H9 (cell line): ENCODE data around the gene SNX25. TPM values are rescaled to one million over a fixed set of nuclear protein-coding genes. Genes with fewer than 3 reads are reported as not detected.

ENCODE experiments used
- DNase-seq: peaks from one replicate; pipeline ENCODE4 v3.0.0-alpha.2; 2017
- H2AFZ ChIP-seq: one replicate; pipeline ENCODE4 v1.6.1; 2013; ENCODE audit warnings: mild to moderate bottlenecking, low read length, control low read depth, moderate library complexity
- H2AK5ac ChIP-seq: 2 replicates; pipeline ENCODE4 v1.6.1; 2013; ENCODE audit warnings: low read length, control low read depth, mixed read lengths; ENCODE audit not compliant: insufficient read length
- H2BK120ac ChIP-seq: one replicate; pipeline ENCODE4 v1.6.1; 2013; ENCODE audit warnings: low read depth, mild to moderate bottlenecking, low read length, control low read depth, inconsistent platforms; ENCODE audit not compliant: poor library complexity, severe bottlenecking
- H2BK12ac ChIP-seq: 2 replicates; pipeline ENCODE4 v1.6.1; 2013; ENCODE audit warnings: low read length, control low read depth, mixed read lengths, low read depth; ENCODE audit not compliant: insufficient read length
- H2BK15ac ChIP-seq: 2 replicates; pipeline ENCODE4 v1.6.1; 2013; ENCODE audit warnings: low read depth, low read length, control low read depth
- H2BK20ac ChIP-seq: one replicate; pipeline ENCODE4 v1.6.1; 2013; ENCODE audit warnings: low read depth, mild to moderate bottlenecking, low read length, control low read depth, inconsistent platforms; ENCODE audit not compliant: poor library complexity, severe bottlenecking
- H2BK5ac ChIP-seq: 2 replicates; pipeline ENCODE4 v1.6.1; 2013; ENCODE audit warnings: low read length, control low read depth, mixed read lengths; ENCODE audit not compliant: insufficient read length
- H3K14ac ChIP-seq: 2 replicates; pipeline ENCODE4 v1.6.1; 2013; ENCODE audit warnings: low read length, control low read depth; ENCODE audit not compliant: insufficient read depth
- H3K18ac ChIP-seq: 2 replicates; pipeline ENCODE4 v1.6.1; 2013; ENCODE audit warnings: low read depth, mild to moderate bottlenecking, mixed read lengths, low read length, control low read depth; ENCODE audit not compliant: insufficient read length
- H3K23ac ChIP-seq: 2 replicates; pipeline ENCODE4 v1.6.1; 2013; ENCODE audit warnings: low read length, control low read depth, mixed read lengths, low read depth; ENCODE audit not compliant: insufficient read length
- H3K23me2 ChIP-seq: 2 replicates; pipeline ENCODE4 v1.6.1; 2013; ENCODE audit warnings: low read depth, mild to moderate bottlenecking, mixed read lengths, low read length, control low read depth; ENCODE audit not compliant: insufficient read length, poor library complexity, severe bottlenecking
- H3K27ac ChIP-seq: 2 replicates; pipeline ENCODE4 v1.5.1; 2013; ENCODE audit warnings: low read length, control low read depth, mixed read lengths, low read depth; ENCODE audit not compliant: insufficient read length
- H3K27me3 ChIP-seq: 2 replicates; pipeline ENCODE4 v1.6.1; 2013; ENCODE audit warnings: low read length, control low read depth, inconsistent platforms; ENCODE audit not compliant: insufficient read depth
- H3K4ac ChIP-seq: 2 replicates; pipeline ENCODE4 v1.6.1; 2013; ENCODE audit warnings: low read depth, mild to moderate bottlenecking, control low read depth, inconsistent platforms, low read length, moderate library complexity
- H3K4me1 ChIP-seq: 2 replicates; pipeline ENCODE4 v1.6.1; 2013; ENCODE audit warnings: low read length, control low read depth, inconsistent platforms; ENCODE audit not compliant: insufficient read depth
- H3K4me2 ChIP-seq: 2 replicates; pipeline ENCODE4 v1.6.1; 2013; ENCODE audit warnings: low read length, control low read depth, mixed read lengths; ENCODE audit not compliant: insufficient read length, insufficient read depth
- H3K56ac ChIP-seq: 2 replicates; pipeline ENCODE4 v1.6.1; 2013; ENCODE audit warnings: low read depth, mild to moderate bottlenecking, mixed read lengths, low read length, control low read depth; ENCODE audit not compliant: insufficient read length
- H3K79me1 ChIP-seq: 2 replicates; pipeline ENCODE4 v1.6.1; 2013; ENCODE audit warnings: low read depth, mild to moderate bottlenecking, moderate library complexity, low read length, control low read depth, inconsistent platforms; ENCODE audit not compliant: insufficient read depth, poor library complexity, severe bottlenecking
- H3K79me2 ChIP-seq: 2 replicates; pipeline ENCODE4 v1.6.1; 2013; ENCODE audit warnings: low read length, control low read depth, inconsistent platforms; ENCODE audit not compliant: insufficient read depth
- H3K9ac ChIP-seq: 2 replicates; pipeline ENCODE4 v1.6.1; 2013; ENCODE audit warnings: low read length, control low read depth, mixed read lengths; ENCODE audit not compliant: insufficient read length; ENCODE audit errors: extremely low read depth
- H3K9me3 ChIP-seq: one replicate; pipeline ENCODE4 v1.6.1; 2013; ENCODE audit warnings: low read depth, low read length, inconsistent platforms; ENCODE audit not compliant: control insufficient read depth
- H3T11ph ChIP-seq: one replicate; pipeline ENCODE4 v1.6.1; 2013; ENCODE audit warnings: mild to moderate bottlenecking, low read length, control low read depth, inconsistent platforms
- H4K20me1 ChIP-seq: one replicate; pipeline ENCODE4 v1.6.1; 2013; ENCODE audit not compliant: control insufficient read depth, insufficient read length, insufficient read depth
- H4K5ac ChIP-seq: 2 replicates; pipeline ENCODE4 v1.6.1; 2013; ENCODE audit warnings: low read depth, mild to moderate bottlenecking, mixed read lengths, low read length, control low read depth; ENCODE audit not compliant: insufficient read length
- H4K8ac ChIP-seq: replicated peaks from 2 replicates; pipeline ENCODE4 v1.6.1; 2013; ENCODE audit warnings: low read length, control low read depth, mixed read lengths, low read depth; ENCODE audit not compliant: insufficient read length
- H4K91ac ChIP-seq: 2 replicates; pipeline ENCODE4 v1.6.1; 2013; ENCODE audit warnings: low read depth, mild to moderate bottlenecking, moderate library complexity, mixed read lengths, low read length, control low read depth; ENCODE audit not compliant: insufficient read length
- H3K27ac Mint-ChIP-seq, 3 experiments: 2 replicates in 2 of 3; 3 replicates in 1 of 3; pipeline ENCODE4 v1.8.0; 2020 to 2021; ENCODE audit warnings: mixed read lengths in 3 of 3, mild to moderate bottlenecking in 1 of 3, moderate library complexity in 1 of 3
- H3K27me3 Mint-ChIP-seq: 2 replicates; pipeline ENCODE4 v1.8.0; 2021; ENCODE audit warnings: low read depth, mild to moderate bottlenecking, moderate library complexity, mixed read lengths
- H3K36me3 Mint-ChIP-seq, 3 experiments: 2 replicates in 2 of 3; 3 replicates in 1 of 3; pipeline ENCODE4 v1.8.0; 2020 to 2021; ENCODE audit warnings: low read depth in 3 of 3, mixed read lengths in 3 of 3; ENCODE audit not compliant: insufficient read depth in 1 of 3
- H3K4me1 Mint-ChIP-seq, 2 experiments: 2 replicates each; pipeline ENCODE4 v1.8.0; 2020; ENCODE audit warnings: mixed read lengths in 2 of 2
- H3K4me3 Mint-ChIP-seq, 2 experiments: 2 replicates in 1 of 2; 3 replicates in 1 of 2; pipeline ENCODE4 v1.8.0; 2020 to 2021; ENCODE audit warnings: mild to moderate bottlenecking in 2 of 2, mixed read lengths in 2 of 2, moderate library complexity in 1 of 2
- H3K9me3 Mint-ChIP-seq, 2 experiments: 2 replicates in 1 of 2; 3 replicates in 1 of 2; pipeline ENCODE4 v1.8.0; 2020; ENCODE audit warnings: mild to moderate bottlenecking in 2 of 2, mixed read lengths in 2 of 2, moderate library complexity in 1 of 2
- WGBS: extraction: QIAGEN DNeasy Blood & Tissue Kit; methylation state at CpG from one replicate; pipeline ENCODE4 v1.1.7; 2013; ENCODE audit warnings: missing lambda C conversion rate, low lambda C conversion rate, mixed read lengths; ENCODE audit not compliant: insufficient read length; ENCODE audit errors: extremely low coverage; 5-methylcytosine and 5-hydroxymethylcytosine counted together
- long read RNA-seq: library from polyadenylated mRNA; unstranded; transcript quantifications from one replicate; pipeline ENCODE4 v2.0.0, GENCODE V29; 2020
- total RNA-seq: library from RNA; stranded (reverse); gene quantifications from 2 replicates; pipeline ENCODE4 v1.2.1, GENCODE V29; 2021
- TF ChIP-seq, protein P1 (sequence below): fragments of 200-600 bp; sonication (generic); conservative IDR thresholded peaks from 3 replicates; pipeline ENCODE4 v1.8.0; 2021; ENCODE audit warnings: antibody characterized with exemption, mild to moderate bottlenecking

The SNX25 gene
- total RNA-seq, result 24.4 and 28.2 TPM in 2 replicates
- long read RNA-seq, partial matches to known transcripts, result 0 of 5 reads
- long read RNA-seq, other reads (novel, unspliced or antisense), result 3 of 5 reads

DNA sequence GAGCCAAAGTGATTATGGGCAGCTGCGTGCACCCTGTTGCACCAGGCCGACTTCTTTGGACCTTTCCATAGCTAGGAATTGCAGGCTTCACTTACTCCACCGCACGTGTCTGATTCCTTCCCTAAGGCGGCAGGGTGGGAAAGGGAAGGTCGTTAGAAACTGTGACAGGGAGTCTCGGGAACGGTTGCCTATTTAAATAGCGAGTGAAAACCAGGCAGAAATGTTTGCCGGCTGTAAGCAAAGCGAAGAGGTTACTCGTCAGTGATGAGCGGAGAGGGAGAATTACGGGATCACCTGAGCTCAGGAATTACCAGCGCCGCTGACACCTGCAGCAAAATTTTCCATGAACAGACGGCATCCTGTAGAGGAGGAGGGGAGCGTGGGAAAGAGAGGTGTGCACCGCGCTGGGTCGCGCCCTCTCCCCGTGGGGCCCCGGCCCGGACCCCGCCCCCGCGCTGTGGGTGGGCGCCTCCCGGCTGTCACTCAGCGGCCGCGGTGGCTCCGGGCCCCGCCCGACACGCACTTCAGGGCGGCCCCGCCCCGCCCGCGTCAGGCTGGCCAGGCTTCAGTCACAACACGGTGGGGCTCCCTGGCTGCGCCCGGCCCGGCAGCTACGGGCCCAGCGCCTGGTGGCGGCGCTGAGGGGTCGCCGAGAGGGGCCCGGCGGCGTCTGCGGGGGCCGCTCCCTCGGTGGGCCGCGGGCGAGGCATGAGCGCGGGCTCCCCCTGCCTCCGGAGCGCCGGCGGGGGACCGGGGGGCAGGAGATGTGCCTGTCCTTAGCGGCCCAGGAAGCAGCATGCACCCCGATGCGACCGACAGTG is at the start of gene SNX25:
TSS of gene SNX25 (plus strand) at position 568 of the 821 bp plus-strand sequence. CDS start at position 797, 229 bp downstream.
- Histone ChIP-seq H3K4me2 (peak within 1 kb of the TSS; percentile 75), H2BK120ac (no peak within 1 kb of the TSS), H2BK15ac (no peak within 1 kb of the TSS), H3K9ac (peak within 1 kb of the TSS; percentile 53), H3K4ac (no peak within 1 kb of the TSS), H2BK12ac (no peak within 1 kb of the TSS), H3K23me2 (peaks cover 6% of the 10 kb centered on the region), H2AFZ (no peak within 1 kb of the TSS), H3K9me3 (no peaks in the 10 kb centered on the region), H3K18ac (peak within 1 kb of the TSS; percentile 2), H3K4me1 (peaks cover 5% of the 10 kb centered on the region), H3K23ac (no peak within 1 kb of the TSS), H3K79me2 (peaks cover 2% of the 10 kb centered on the region; the same call in 1 of the 2 replicates), H3K56ac (no peak within 1 kb of the TSS), H3T11ph (no peak within 1 kb of the TSS), H2BK5ac (no peak within 1 kb of the TSS), H2BK20ac (no peak within 1 kb of the TSS), H3K14ac (no peak within 1 kb of the TSS; the same call in 1 of the 2 replicates), H4K91ac (no peak within 1 kb of the TSS), H4K20me1 (no peaks in the 10 kb centered on the region), H3K27ac (no peak within 1 kb of the TSS), H4K5ac (no peak within 1 kb of the TSS), H2AK5ac (no peak within 1 kb of the TSS), H4K8ac (no peak within 1 kb of the TSS), H3K27me3 (no peaks in the 10 kb centered on the region; the same call in 1 of the 2 replicates), H3K79me1 (no peaks in the 10 kb centered on the region)
- DNase-seq, result peak; percentile 89
- TF ChIP-seq, protein P1, sequence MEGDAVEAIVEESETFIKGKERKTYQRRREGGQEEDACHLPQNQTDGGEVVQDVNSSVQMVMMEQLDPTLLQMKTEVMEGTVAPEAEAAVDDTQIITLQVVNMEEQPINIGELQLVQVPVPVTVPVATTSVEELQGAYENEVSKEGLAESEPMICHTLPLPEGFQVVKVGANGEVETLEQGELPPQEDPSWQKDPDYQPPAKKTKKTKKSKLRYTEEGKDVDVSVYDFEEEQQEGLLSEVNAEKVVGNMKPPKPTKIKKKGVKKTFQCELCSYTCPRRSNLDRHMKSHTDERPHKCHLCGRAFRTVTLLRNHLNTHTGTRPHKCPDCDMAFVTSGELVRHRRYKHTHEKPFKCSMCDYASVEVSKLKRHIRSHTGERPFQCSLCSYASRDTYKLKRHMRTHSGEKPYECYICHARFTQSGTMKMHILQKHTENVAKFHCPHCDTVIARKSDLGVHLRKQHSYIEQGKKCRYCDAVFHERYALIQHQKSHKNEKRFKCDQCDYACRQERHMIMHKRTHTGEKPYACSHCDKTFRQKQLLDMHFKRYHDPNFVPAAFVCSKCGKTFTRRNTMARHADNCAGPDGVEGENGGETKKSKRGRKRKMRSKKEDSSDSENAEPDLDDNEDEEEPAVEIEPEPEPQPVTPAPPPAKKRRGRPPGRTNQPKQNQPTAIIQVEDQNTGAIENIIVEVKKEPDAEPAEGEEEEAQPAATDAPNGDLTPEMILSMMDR, result peak; percentile 26; the same call in 2 of the 3 replicates
- peak within 1 kb of the TSS; percentile 92 to 97 for H3K4me3 Mint-ChIP-seq
- peaks cover 0 to 6% (median 3%) of the 10 kb centered on the region in 3 experiments; a peak in 4 of 7 replicates for H3K36me3 Mint-ChIP-seq
- H3K27me3 Mint-ChIP-seq, result peaks cover 19% of the 10 kb centered on the region
- WGBS, result no CpG with 5 or more reads among the region's 72 CpGs
- H3K4me1 Mint-ChIP-seq, result peaks cover 37 to 44% of the 10 kb centered on the region in 2 experiments
- peak within 1 kb of the TSS; percentile 74 to 95 (median 94); a peak in 6 of 7 replicates for H3K27ac Mint-ChIP-seq
- H3K9me3 Mint-ChIP-seq, result 0 out of 5 replicates have a peak, but pooled peaks cover 0 to 1% of the 10 kb centered on the region in 2 experiments
